Activated CD8-positive, alpha-beta memory T cell treated with anti-CD3 and anti-CD28 coated beads, Interleukin-2, amount 50 U/mL, for 24 hours (primary cell): ENCODE results near the gene CETP.
"Not testable (repeated sequence)": the region's sequence is repeated elsewhere in the genome, so short reads cannot be mapped to it uniquely, and the experiment has no call there.

ENCODE experiments used
- DNase-seq: peaks from one replicate; pipeline ENCODE4 v3.0.0-alpha.2; 2020; ENCODE audit errors: extremely low read depth

CETP gene

GRCh38 chr16:56933828-56934598 lies 27.7 kb upstream of the CETP start:
- DNase-seq: no peak

- not testable (repeated sequence) for DNase-seq
Observed at GRCh38 chr16:56934599-56935145, 27.1 kb upstream of the CETP start.

GRCh38 chr16:56935201-56935600 lies 26.5 kb upstream of the CETP start:
- no peak for DNase-seq

- no peak for DNase-seq
Observed at GRCh38 chr16:56936491-56936890, 25.3 kb upstream of the CETP start.

- DNase-seq: no peak
Observed at GRCh38 chr16:56936950-56937349, 24.8 kb upstream of the CETP start.

GRCh38 chr16:56938664-56939513 lies 22.9 kb upstream of the CETP start:
- no peak for DNase-seq

GRCh38 chr16:56939801-56940200 lies 21.9 kb upstream of the CETP start:
- DNase-seq: no peak

GRCh38 chr16:56941092-56941491 lies 20.7 kb upstream of the CETP start:
- no peak for DNase-seq

GRCh38 chr16:56941856-56942331 lies 19.9 kb upstream of the CETP start:
- no peak for DNase-seq

- no peak for DNase-seq
Observed at GRCh38 chr16:56943761-56944375, 17.9 kb upstream of the CETP start.

- DNase-seq: no peak
Observed at GRCh38 chr16:56944954-56945839, 16.6 kb upstream of the CETP start.

- no peak for DNase-seq
Observed at GRCh38 chr16:56945847-56946527, 15.8 kb upstream of the CETP start.

- DNase-seq: no peak
Observed at GRCh38 chr16:56946767-56947603, 14.8 kb upstream of the CETP start.

- DNase-seq: no peak
Observed at GRCh38 chr16:56947604-56947995, 14.2 kb upstream of the CETP start.

- no peak for DNase-seq
Observed at GRCh38 chr16:56948234-56948633, 13.5 kb upstream of the CETP start.

- DNase-seq: no peak
Observed at GRCh38 chr16:56950051-56950450, 11.7 kb upstream of the CETP start.

- DNase-seq: no peak
Observed at GRCh38 chr16:56950455-56950854, 11.3 kb upstream of the CETP start.

- no peak for DNase-seq
Observed at GRCh38 chr16:56950881-56951771, 10.6 kb upstream of the CETP start.

- DNase-seq: no peak
Observed at GRCh38 chr16:56953006-56953405, 8.7 kb upstream of the CETP start.
